NCI-H748 (cell line): ENCODE data around the gene PTBP1.
"Not testable (repeated sequence)": the region's sequence is repeated elsewhere in the genome, so short reads cannot be mapped to it uniquely, and the experiment has no call there.

Experiments used
- DNase-seq: peaks from one replicate; lab custom pipeline; 2025; ENCODE audit not compliant: unreplicated experiment; lab: John Stamatoyannopoulos, UW

The PTBP1 gene

GRCh38 chr19:827314-827709, 30.1 kb downstream of the PTBP1 start:
- no peak for DNase-seq

GRCh38 chr19:827710-828321, 30.6 kb downstream of the PTBP1 start, which contains the start of gene AZU1:
Gene AZU1 (plus strand): TSS chr19:827837. CDS start chr19:827847, 10 bp downstream.
- DNase-seq: no peak

- no peak for DNase-seq
Observed at GRCh38 chr19:829129-829758, 32.0 kb downstream of the PTBP1 start.

GRCh38 chr19:831407-832369, 34.4 kb downstream of the PTBP1 start:
- DNase-seq: no peak

GRCh38 chr19:834216-834615, 37.0 kb downstream of the PTBP1 start:
- no peak for DNase-seq

- no peak for DNase-seq
Observed at GRCh38 chr19:835210-835810, 38.1 kb downstream of the PTBP1 start.

- DNase-seq: no peak
Observed at GRCh38 chr19:840519-841206, 43.4 kb downstream of the PTBP1 start, which contains the start of gene PRTN3. Gene PRTN3 (plus strand): TSS chr19:840999. CDS start chr19:841009, 10 bp downstream.

GRCh38 chr19:842802-843179, 45.5 kb downstream of the PTBP1 start:
- not testable (repeated sequence) for DNase-seq

- peak; percentile 46 for DNase-seq
Observed at GRCh38 chr19:843180-843835, 46.1 kb downstream of the PTBP1 start.

- peak; percentile 43 for DNase-seq
Observed at GRCh38 chr19:843836-844545, 46.7 kb downstream of the PTBP1 start.

- DNase-seq: peak; percentile 43
Observed at GRCh38 chr19:844546-844971, 47.3 kb downstream of the PTBP1 start.

- no peak for DNase-seq
Observed at GRCh38 chr19:845707-846521, 48.7 kb downstream of the PTBP1 start.

GRCh38 chr19:848386-848921, 51.2 kb downstream of the PTBP1 start:
- no peak for DNase-seq

GRCh38 chr19:849195-849594, 51.9 kb downstream of the PTBP1 start:
- DNase-seq: not testable (repeated sequence)

- DNase-seq: peak; percentile 71
Observed at GRCh38 chr19:850221-850978, 53.1 kb downstream of the PTBP1 start.

GRCh38 chr19:850979-851335, 53.7 kb downstream of the PTBP1 start:
- DNase-seq: no peak

GRCh38 chr19:852136-853013, 55.1 kb downstream of the PTBP1 start, which contains the start of gene ELANE:
Gene ELANE (plus strand): TSS chr19:852303. CDS start chr19:852329, 26 bp downstream.
- no peak for DNase-seq
